Measurements from ENCODE around the gene GBF1. TPM values are rescaled to one million over a fixed set of nuclear protein-coding genes. Genes with fewer than 3 reads are reported as not detected.

Gene GBF1
- polyA plus RNA-seq, 1 donor from 2014 or later = 14.9 TPM

DNA sequence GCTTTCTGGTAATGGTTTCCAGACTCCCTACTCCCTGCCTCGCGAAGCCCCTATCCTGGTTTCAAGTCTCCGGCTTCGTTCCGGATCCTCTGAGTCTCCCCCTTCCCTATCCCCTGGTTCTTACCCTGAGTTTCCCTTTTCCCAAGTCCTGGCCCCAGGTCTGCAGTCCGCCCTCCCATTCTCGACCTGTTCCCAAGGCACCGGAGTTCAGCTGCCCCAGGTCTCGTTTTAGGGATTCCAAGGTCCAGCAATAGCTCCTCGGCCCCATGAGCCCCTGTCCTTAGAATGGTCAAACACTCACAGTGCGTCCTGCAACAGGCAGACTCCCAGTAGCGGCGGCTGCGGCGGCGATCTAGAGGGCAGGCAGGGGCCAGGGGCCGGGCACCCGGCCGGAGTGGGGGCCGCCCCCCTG is 4.3 kb upstream of the GBF1 start:
- H3K79me2 ChIP-seq (replicated peaks; ENCODE audit: insufficient read depth, low read length) = peaks cover 6% of the 10 kb centered on the region
- H3K9me3 ChIP-seq (ENCODE audit: low read length) = no peaks in the 10 kb centered on the region
- no peaks in the 10 kb centered on the region for H3K9me2 ChIP-seq (ENCODE audit: insufficient read depth, low read length)
- H3K9ac ChIP-seq (ENCODE audit: low read length) = no peak overlapping the region
- no peak overlapping the region for H3K27ac ChIP-seq (ENCODE audit: low read length)
- peaks cover 62% of the 10 kb centered on the region for H3K27me3 ChIP-seq (ENCODE audit: insufficient read depth, low read depth, low read length)
- peak overlapping the region; percentile 25 for H3K4me2 ChIP-seq (ENCODE audit: low read length)
- H2AFZ ChIP-seq (ENCODE audit: low read depth, low read length) = no peak overlapping the region
- H3K36me3 ChIP-seq (ENCODE audit: insufficient read depth, low read length) = no peaks in the 10 kb centered on the region
- no peaks in the 10 kb centered on the region for H4K20me1 ChIP-seq (ENCODE audit: insufficient read depth)
- no peaks in the 10 kb centered on the region for H3F3A ChIP-seq (ENCODE audit: insufficient read depth, low read length, poor library complexity, severe bottlenecking)
- H3K4me3 ChIP-seq (ENCODE audit: low read length) = peak overlapping the region; percentile 72
- TF ChIP-seq RAD21 (conservative IDR thresholded peaks at IDR 0.05) (no peak), POLR2AphosphoS5 (IDR thresholded peaks at IDR 0.05) (peak; percentile 12), MXI1 (conservative IDR thresholded peaks at IDR 0.05; ENCODE audit: poor library complexity, severe bottlenecking) (no peak), SMC3 (conservative IDR thresholded peaks at IDR 0.05; ENCODE audit: poor library complexity) (no peak), EP300 (conservative IDR thresholded peaks at IDR 0.05; ENCODE audit: poor library complexity, severe bottlenecking) (no peak)
- TF ChIP-seq, protein P1, sequence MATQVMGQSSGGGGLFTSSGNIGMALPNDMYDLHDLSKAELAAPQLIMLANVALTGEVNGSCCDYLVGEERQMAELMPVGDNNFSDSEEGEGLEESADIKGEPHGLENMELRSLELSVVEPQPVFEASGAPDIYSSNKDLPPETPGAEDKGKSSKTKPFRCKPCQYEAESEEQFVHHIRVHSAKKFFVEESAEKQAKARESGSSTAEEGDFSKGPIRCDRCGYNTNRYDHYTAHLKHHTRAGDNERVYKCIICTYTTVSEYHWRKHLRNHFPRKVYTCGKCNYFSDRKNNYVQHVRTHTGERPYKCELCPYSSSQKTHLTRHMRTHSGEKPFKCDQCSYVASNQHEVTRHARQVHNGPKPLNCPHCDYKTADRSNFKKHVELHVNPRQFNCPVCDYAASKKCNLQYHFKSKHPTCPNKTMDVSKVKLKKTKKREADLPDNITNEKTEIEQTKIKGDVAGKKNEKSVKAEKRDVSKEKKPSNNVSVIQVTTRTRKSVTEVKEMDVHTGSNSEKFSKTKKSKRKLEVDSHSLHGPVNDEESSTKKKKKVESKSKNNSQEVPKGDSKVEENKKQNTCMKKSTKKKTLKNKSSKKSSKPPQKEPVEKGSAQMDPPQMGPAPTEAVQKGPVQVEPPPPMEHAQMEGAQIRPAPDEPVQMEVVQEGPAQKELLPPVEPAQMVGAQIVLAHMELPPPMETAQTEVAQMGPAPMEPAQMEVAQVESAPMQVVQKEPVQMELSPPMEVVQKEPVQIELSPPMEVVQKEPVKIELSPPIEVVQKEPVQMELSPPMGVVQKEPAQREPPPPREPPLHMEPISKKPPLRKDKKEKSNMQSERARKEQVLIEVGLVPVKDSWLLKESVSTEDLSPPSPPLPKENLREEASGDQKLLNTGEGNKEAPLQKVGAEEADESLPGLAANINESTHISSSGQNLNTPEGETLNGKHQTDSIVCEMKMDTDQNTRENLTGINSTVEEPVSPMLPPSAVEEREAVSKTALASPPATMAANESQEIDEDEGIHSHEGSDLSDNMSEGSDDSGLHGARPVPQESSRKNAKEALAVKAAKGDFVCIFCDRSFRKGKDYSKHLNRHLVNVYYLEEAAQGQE (IDR thresholded peaks at IDR 0.05; ENCODE audit: borderline replicate concordance) = no peak

DNA sequence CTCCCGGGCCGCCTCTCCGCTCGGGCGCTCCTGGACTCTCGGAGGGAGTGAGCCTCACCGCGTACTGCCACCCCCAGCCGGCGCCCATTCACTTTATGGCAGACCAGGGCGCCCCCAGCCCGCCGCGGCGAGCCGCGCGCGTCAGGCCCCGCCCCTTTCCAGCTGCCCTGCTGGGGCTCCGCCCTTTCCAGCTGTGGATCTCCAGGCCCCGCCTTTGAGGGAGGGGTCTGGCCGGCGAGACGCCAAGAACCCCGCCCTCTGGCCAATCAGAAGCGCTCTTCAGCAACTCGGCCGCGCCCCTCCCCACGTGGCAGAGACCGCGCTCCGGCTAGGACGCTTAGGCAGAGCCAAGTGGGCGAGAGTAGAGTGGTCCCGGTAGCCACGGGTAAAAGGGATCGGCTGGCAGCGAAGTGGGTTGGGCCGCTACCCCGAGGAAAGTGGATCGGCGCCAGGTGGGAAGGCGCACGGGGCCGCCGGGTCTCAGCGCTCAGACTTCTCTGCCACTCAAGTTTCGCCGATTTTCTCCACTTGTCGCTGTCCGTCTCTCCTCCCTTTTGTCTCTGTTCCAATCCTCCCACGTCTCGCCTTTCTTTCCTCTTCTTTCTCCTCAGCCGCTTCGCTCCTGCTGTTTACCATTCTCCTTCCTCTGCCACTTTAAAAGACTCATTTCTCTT is 3.8 kb upstream of the GBF1 start, which contains the start of gene PITX3:
PITX3 (minus strand) TSS at position 69 of the 674 bp plus-strand sequence. CDS start 9,432 bp downstream, outside the sequence.
- no peak within 1 kb of the TSS for H2AFZ ChIP-seq (ENCODE audit: low read depth, low read length)
- no peaks in the 10 kb centered on the region for H3K9me2 ChIP-seq (ENCODE audit: insufficient read depth, low read length)
- no peaks in the 10 kb centered on the region for H4K20me1 ChIP-seq (ENCODE audit: insufficient read depth)
- H3K9ac ChIP-seq (ENCODE audit: low read length) = no peak within 1 kb of the TSS
- peak within 1 kb of the TSS; percentile 73 for H3K4me2 ChIP-seq (ENCODE audit: low read length)
- peak within 1 kb of the TSS; percentile 72 for H3K4me3 ChIP-seq (ENCODE audit: low read length)
- H3K27ac ChIP-seq (ENCODE audit: low read length) = no peak within 1 kb of the TSS
- peaks cover 11% of the 10 kb centered on the region for H3K79me2 ChIP-seq (replicated peaks; ENCODE audit: insufficient read depth, low read length)
- no peaks in the 10 kb centered on the region for H3K9me3 ChIP-seq (ENCODE audit: low read length)
- H3K27me3 ChIP-seq (ENCODE audit: insufficient read depth, low read depth, low read length) = peaks cover 61% of the 10 kb centered on the region
- no peaks in the 10 kb centered on the region for H3F3A ChIP-seq (ENCODE audit: insufficient read depth, low read length, poor library complexity, severe bottlenecking)
- TF ChIP-seq EP300 (conservative IDR thresholded peaks at IDR 0.05; ENCODE audit: poor library complexity, severe bottlenecking) (no peak), TAF1 (IDR thresholded peaks at IDR 0.05; ENCODE audit: low read depth) (no peak), MXI1 (conservative IDR thresholded peaks at IDR 0.05; ENCODE audit: poor library complexity, severe bottlenecking) (peak; percentile 92), POLR2AphosphoS5 (IDR thresholded peaks at IDR 0.05) (no peak)
- TF ChIP-seq, protein P2, sequence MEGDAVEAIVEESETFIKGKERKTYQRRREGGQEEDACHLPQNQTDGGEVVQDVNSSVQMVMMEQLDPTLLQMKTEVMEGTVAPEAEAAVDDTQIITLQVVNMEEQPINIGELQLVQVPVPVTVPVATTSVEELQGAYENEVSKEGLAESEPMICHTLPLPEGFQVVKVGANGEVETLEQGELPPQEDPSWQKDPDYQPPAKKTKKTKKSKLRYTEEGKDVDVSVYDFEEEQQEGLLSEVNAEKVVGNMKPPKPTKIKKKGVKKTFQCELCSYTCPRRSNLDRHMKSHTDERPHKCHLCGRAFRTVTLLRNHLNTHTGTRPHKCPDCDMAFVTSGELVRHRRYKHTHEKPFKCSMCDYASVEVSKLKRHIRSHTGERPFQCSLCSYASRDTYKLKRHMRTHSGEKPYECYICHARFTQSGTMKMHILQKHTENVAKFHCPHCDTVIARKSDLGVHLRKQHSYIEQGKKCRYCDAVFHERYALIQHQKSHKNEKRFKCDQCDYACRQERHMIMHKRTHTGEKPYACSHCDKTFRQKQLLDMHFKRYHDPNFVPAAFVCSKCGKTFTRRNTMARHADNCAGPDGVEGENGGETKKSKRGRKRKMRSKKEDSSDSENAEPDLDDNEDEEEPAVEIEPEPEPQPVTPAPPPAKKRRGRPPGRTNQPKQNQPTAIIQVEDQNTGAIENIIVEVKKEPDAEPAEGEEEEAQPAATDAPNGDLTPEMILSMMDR (IDR thresholded peaks at IDR 0.05; ENCODE audit: poor library complexity, severe bottlenecking) = peak; percentile 25
- TF ChIP-seq, protein P1 (IDR thresholded peaks at IDR 0.05; ENCODE audit: borderline replicate concordance) = no peak
- H3K36me3 ChIP-seq (ENCODE audit: insufficient read depth, low read length) = no peaks in the 10 kb centered on the region

Measured in neural cell (in vitro differentiated cells).